Duodenal mucosa (tissue), 2 donors: ENCODE measurements around the gene DNTTIP2.
"Not testable (repeated sequence)": the region's sequence is repeated elsewhere in the genome, so short reads cannot be mapped to it uniquely, and the experiment has no call there.

Source experiments
- H3K27ac ChIP-seq: one replicate; pipeline ENCODE4 v1.7.0; 2013; ENCODE audit warnings: low read depth, low read length
- H3K27me3 ChIP-seq, 2 donors: one replicate each; pipeline ENCODE4 v1.7.0; 2013; ENCODE audit warnings: low read length in 2 of 2, control low read depth in 1 of 2; ENCODE audit not compliant: insufficient read depth in 2 of 2, control insufficient read depth in 1 of 2
- H3K36me3 ChIP-seq, 2 donors: one replicate each; pipeline ENCODE4 v1.7.0; 2013; ENCODE audit warnings: low read length in 2 of 2, control low read depth in 1 of 2; ENCODE audit not compliant: insufficient read depth in 2 of 2, control insufficient read depth in 1 of 2
- H3K4me1 ChIP-seq, 2 donors: one replicate each; pipeline ENCODE4 v1.7.0; 2013; ENCODE audit warnings: low read length in 2 of 2, control low read depth in 1 of 2; ENCODE audit not compliant: insufficient read depth in 2 of 2, control insufficient read depth in 1 of 2
- H3K4me3 ChIP-seq, 2 donors: one replicate each; pipeline ENCODE4 v1.7.0; 2013; ENCODE audit warnings: low read length in 2 of 2, low read depth in 1 of 2
- H3K9ac ChIP-seq, 2 donors: one replicate each; pipeline ENCODE4 v1.7.0; 2013; ENCODE audit warnings: low read length in 2 of 2, low read depth in 1 of 2
- H3K9me3 ChIP-seq, 2 donors: one replicate each; pipeline ENCODE4 v1.7.0; 2013; ENCODE audit warnings: low read length in 2 of 2, control low read depth in 1 of 2; ENCODE audit not compliant: control insufficient read depth in 1 of 2

Gene DNTTIP2, protein sequence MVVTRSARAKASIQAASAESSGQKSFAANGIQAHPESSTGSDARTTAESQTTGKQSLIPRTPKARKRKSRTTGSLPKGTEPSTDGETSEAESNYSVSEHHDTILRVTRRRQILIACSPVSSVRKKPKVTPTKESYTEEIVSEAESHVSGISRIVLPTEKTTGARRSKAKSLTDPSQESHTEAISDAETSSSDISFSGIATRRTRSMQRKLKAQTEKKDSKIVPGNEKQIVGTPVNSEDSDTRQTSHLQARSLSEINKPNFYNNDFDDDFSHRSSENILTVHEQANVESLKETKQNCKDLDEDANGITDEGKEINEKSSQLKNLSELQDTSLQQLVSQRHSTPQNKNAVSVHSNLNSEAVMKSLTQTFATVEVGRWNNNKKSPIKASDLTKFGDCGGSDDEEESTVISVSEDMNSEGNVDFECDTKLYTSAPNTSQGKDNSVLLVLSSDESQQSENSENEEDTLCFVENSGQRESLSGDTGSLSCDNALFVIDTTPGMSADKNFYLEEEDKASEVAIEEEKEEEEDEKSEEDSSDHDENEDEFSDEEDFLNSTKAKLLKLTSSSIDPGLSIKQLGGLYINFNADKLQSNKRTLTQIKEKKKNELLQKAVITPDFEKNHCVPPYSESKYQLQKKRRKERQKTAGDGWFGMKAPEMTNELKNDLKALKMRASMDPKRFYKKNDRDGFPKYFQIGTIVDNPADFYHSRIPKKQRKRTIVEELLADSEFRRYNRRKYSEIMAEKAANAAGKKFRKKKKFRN

DNA sequence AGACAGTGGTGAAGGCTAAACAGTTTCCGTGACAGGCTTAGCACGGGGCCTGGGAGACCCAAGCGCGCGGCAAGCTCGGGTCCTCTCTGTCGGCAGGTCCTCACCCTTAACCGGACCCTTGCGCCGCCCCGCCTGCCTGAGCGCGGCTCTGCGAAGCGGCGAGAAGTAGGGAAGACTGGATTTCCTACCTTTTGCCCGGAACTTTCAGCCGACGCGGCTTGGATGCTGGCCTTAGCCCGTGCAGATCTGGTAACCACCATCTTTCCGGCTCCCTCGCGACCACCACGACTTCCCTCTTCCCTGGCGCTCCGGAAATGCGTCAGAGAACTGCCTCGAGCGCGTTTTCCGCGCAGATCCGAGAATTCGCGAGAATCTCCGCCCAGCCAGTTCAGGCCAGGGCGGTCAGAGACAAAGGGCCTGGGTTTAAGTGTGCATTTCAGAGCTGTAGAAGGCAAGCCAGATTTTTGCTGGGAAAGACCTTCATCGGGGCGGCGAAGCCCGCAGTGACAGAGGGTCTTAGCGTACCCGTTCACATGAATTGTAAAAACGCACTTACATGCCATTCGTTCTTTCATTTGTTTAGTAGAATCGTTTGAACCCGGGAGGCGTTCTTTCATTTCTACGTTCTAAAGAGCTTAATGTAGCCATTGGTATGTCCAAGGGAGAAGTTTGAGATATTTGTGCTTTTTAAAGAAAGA lies at the start of gene DNTTIP2:
DNTTIP2 (minus strand) TSS at position 318 of the 698 bp plus-strand sequence; CDS start at position 260, 58 bp downstream.
- Histone ChIP-seq H3K27me3 (no peaks in the 10 kb centered on the region), H3K9ac (peak within 1 kb of the TSS; percentile 81 to 98), H3K9me3 (no peaks in the 10 kb centered on the region), H3K27ac (peak within 1 kb of the TSS; percentile 82), H3K4me1 (peaks cover 16 to 21% of the 10 kb centered on the region in 2 donors), H3K36me3 (peaks cover 13 to 32% of the 10 kb centered on the region in 2 donors), H3K4me3 (peak within 1 kb of the TSS; percentile 90 to 97)

DNA sequence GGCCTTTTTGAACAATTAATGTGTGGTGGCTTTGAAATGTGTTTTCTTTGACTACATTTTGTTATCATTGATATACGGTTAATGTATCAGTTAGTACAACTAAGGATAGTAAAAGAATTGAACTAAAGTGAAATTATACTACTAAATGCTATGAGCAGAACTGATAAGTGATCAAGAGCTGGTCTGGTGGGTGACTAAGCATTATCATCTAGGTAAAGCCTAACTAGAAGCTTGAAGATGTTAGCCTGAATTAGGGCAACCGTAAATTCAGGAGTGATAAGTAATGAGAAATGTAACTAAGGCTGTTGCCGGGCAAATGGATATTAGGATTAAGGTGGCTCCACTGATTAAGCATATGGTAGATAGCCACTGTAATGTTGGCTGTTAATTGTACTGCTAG lies 46.2 kb upstream of the DNTTIP2 start:
- H3K4me3 ChIP-seq = no peak overlapping the region
- H3K36me3 ChIP-seq = no peaks in the 10 kb centered on the region
- H3K27me3 ChIP-seq = no peaks in the 10 kb centered on the region
- H3K27ac ChIP-seq = no peak overlapping the region
- H3K4me1 ChIP-seq = no peaks in the 10 kb centered on the region
- no peaks in the 10 kb centered on the region for H3K9me3 ChIP-seq
- H3K9ac ChIP-seq = no peak overlapping the region

DNA sequence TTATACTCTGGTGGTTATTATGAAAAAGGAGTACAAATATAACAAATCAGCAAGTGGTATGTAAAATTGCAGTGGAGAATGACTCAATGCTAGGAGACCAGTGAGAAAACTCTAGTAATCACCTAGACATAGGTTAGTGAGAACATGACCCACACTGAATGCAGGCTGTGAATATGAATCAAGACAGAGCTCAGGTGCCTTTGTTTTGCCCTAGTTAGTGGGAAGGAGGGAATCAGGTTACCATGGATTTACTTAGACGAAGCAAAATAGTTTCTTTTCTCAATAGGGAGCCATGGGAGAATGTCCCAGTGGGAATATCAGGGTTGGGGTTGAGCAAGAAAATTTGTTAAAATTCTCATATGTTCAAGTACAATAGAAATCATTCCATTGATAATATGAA lies 40.8 kb upstream of the DNTTIP2 start:
- Histone ChIP-seq H3K9me3 (no peaks in the 10 kb centered on the region), H3K9ac (no peak overlapping the region), H3K27ac (no peak overlapping the region), H3K36me3 (no peaks in the 10 kb centered on the region), H3K4me1 (no peaks in the 10 kb centered on the region), H3K4me3 (no peak overlapping the region), H3K27me3 (no peaks in the 10 kb centered on the region)

DNA sequence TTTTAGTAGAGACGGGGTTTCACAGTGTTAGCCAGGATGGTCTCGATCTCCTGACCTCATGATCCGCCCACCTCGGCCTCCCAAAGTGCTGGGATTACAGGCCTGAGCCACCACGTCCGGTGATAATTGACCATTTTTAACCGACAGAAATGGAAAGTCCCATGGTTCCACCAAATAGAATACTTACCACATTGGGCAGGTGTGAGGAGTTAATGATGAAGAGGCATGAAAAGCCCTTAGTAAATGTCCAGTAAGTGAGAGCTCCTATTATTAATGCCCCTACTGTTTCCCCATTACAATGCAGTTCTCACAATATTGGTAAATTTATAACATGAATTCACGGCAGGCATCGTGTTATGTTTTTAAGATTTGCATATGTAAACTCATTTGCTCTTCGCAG lies 38.3 kb upstream of the DNTTIP2 start:
- no peak overlapping the region for H3K9ac ChIP-seq
- H3K36me3 ChIP-seq = no peaks in the 10 kb centered on the region
- no peak overlapping the region for H3K4me3 ChIP-seq
- no peaks in the 10 kb centered on the region for H3K27me3 ChIP-seq
- H3K27ac ChIP-seq = no peak overlapping the region
- H3K4me1 ChIP-seq = no peaks in the 10 kb centered on the region
- no peaks in the 10 kb centered on the region for H3K9me3 ChIP-seq

GRCh38 chr1:93910880-93911279 lies 31.9 kb upstream of the DNTTIP2 start:
- H3K4me3 ChIP-seq, H3K9ac ChIP-seq, H3K27ac ChIP-seq, H3K9me3 ChIP-seq, H3K36me3 ChIP-seq, H3K27me3 ChIP-seq: not testable (repeated sequence)
- H3K4me1 ChIP-seq = peaks cover 15% of the 10 kb centered on the region in 2 donors

GRCh38 chr1:93910305-93910704 lies 31.3 kb upstream of the DNTTIP2 start:
- Histone ChIP-seq H3K9ac (no peak overlapping the region), H3K4me3 (no peak overlapping the region), H3K27ac (no peak overlapping the region)

DNA sequence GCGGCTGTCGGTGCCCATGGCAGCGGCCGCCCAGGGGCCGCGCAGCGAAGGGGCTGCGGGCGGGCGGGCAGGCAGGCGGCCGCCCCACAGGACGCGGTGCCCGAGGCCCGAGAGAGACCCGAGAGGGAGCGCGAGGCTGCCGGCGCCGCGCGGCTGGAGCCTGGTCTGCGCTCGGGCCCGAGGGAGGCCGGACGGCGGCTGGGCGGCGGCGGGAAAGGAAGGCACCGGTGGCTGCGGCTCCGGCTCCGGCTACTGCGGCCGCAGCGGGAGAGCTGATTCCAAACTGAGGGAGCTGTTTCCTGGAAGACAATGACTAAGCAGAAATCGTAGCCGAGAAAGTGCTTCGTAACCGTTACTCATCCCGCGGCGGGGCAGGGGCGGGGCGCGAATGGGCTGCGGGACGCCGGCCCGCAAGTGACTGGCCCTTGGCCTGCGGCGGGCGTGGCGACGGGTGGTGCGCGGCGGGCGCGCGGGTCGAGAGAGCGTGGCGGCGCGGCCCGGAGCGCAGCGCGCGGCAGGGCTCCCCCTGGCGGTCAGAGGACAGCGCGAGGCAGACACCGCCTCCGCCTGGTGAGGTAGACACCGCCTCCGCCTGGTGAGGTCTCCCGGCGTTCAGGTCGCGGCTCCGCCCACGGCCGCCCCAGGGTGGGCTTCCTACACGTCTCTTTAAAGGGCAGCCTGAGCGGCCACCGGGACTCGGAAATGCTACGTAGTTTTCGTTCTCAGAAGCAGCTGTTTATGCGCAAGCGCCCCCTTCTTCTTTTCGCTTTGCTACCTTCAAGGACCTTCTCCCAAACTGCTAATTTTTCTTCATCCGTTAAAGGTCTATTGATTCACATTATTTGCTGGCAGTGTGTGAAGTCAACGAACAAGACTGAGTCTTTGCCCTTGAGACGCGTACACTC lies 30.4 kb upstream of the DNTTIP2 start, which contains the start of gene GCLM:
GCLM (minus strand) TSS at position 285 of the 905 bp plus-strand sequence; CDS start at position 18, 267 bp downstream.
- H3K4me1 ChIP-seq = peaks cover 24 to 27% of the 10 kb centered on the region in 2 donors
- no peaks in the 10 kb centered on the region for H3K9me3 ChIP-seq
- H3K27me3 ChIP-seq = no peaks in the 10 kb centered on the region
- H3K4me3 ChIP-seq = peak within 1 kb of the TSS; percentile 75 to 84
- no peaks in the 10 kb centered on the region for H3K36me3 ChIP-seq
- H3K9ac ChIP-seq = peak within 1 kb of the TSS; percentile 51 to 55
- peak within 1 kb of the TSS; percentile 38 for H3K27ac ChIP-seq

More at GRCh38 chr1:93910305-93910704, 31.3 kb upstream of the DNTTIP2 start:
- no peaks in the 10 kb centered on the region for H3K36me3 ChIP-seq
- H3K27me3 ChIP-seq = no peaks in the 10 kb centered on the region
- no peaks in the 10 kb centered on the region for H3K9me3 ChIP-seq
- peaks cover 15 to 20% of the 10 kb centered on the region in 2 donors for H3K4me1 ChIP-seq

GRCh38 chr1:93908394-93909145 lies 29.6 kb upstream of the DNTTIP2 start:
- H3K27me3 ChIP-seq = no peaks in the 10 kb centered on the region
- H3K9me3 ChIP-seq = no peaks in the 10 kb centered on the region
- H3K36me3 ChIP-seq = no peaks in the 10 kb centered on the region
- peak overlapping the region; percentile 38 for H3K27ac ChIP-seq
- H3K4me1 ChIP-seq = peaks cover 31 to 35% of the 10 kb centered on the region in 2 donors
- peak overlapping the region; percentile 75 to 84 for H3K4me3 ChIP-seq
- peak overlapping the region; percentile 49 to 55 for H3K9ac ChIP-seq

GRCh38 chr1:93907718-93908117 lies 28.7 kb upstream of the DNTTIP2 start:
- Histone ChIP-seq H3K27ac (no peak overlapping the region), H3K36me3 (no peaks in the 10 kb centered on the region), H3K9ac (peak overlapping the region in 1 of 2 donors; percentile 49), H3K27me3 (no peaks in the 10 kb centered on the region), H3K4me3 (peak overlapping the region; percentile 75 to 84), H3K9me3 (no peaks in the 10 kb centered on the region), H3K4me1 (peaks cover 31 to 35% of the 10 kb centered on the region in 2 donors)
